Activated T-cell treated with anti-CD3 and anti-CD28 coated beads, Interleukin-2, amount 50 U/mL, for 24 hours (primary cell): ENCODE data around the gene PDGFA.

ENCODE experiments used
- DNase-seq: peaks from one replicate; pipeline ENCODE4 v3.0.0-alpha.2; 2020
- H3K27ac Mint-ChIP-seq: 2 replicates; pipeline ENCODE4 v1.8.0; 2020; ENCODE audit warnings: mild to moderate bottlenecking, mixed read lengths
- H3K27me3 Mint-ChIP-seq: 2 replicates; pipeline ENCODE4 v1.8.0; 2020; ENCODE audit warnings: mixed read lengths
- H3K36me3 Mint-ChIP-seq: 2 replicates; pipeline ENCODE4 v1.8.0; 2020; ENCODE audit warnings: low read depth, mixed read lengths
- H3K4me1 Mint-ChIP-seq: 2 replicates; pipeline ENCODE4 v1.8.0; 2020; ENCODE audit warnings: low read depth, mixed read lengths
- H3K4me3 Mint-ChIP-seq: 2 replicates; pipeline ENCODE4 v1.8.0; 2020; ENCODE audit warnings: mild to moderate bottlenecking, moderate library complexity, mixed read lengths
- H3K9me3 Mint-ChIP-seq: 2 replicates; pipeline ENCODE4 v1.8.0; 2020; ENCODE audit warnings: mixed read lengths

The PDGFA gene

DNA sequence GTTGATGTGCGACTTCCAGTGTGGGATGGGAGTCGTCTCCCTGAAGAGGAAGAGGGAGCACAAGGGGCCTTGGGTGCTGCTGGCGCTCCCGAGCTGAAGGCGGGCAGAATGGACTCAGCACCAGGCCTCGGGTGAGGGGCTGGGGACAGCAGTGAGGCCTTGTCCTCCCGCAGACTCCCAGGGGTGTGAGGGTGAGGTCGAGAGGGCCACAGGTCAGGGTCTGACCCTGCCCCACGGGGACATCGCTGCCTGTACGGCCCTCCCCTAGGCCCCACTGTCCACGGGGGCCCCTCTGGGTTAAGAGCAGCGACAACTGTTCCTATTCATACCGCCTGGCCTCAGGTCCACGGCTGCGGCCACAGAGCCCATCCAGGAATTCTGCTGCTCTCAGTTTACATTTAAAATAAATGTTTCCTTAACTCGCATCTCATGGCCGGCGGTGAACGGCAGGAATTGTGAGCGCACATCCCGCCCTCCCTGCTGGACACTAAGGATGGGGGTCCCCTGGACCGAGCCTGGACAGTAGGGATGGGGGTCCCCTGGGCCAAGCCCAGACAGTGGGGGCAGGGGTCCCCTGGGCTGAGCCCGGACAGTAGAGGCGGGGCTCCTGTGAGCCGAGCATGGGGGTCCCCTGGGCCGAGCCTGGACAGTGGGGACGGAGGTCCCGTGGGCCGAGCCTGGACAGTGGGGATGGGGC, 61.7 kb downstream of the PDGFA start:
- H3K9me3 Mint-ChIP-seq, result no peaks in the 10 kb centered on the region
- no peak overlapping the region for H3K4me3 Mint-ChIP-seq
- no peaks in the 10 kb centered on the region for H3K36me3 Mint-ChIP-seq
- no peaks in the 10 kb centered on the region for H3K27me3 Mint-ChIP-seq
- no peak overlapping the region for H3K27ac Mint-ChIP-seq
- no peaks in the 10 kb centered on the region for H3K4me1 Mint-ChIP-seq
- no peak for DNase-seq

DNA sequence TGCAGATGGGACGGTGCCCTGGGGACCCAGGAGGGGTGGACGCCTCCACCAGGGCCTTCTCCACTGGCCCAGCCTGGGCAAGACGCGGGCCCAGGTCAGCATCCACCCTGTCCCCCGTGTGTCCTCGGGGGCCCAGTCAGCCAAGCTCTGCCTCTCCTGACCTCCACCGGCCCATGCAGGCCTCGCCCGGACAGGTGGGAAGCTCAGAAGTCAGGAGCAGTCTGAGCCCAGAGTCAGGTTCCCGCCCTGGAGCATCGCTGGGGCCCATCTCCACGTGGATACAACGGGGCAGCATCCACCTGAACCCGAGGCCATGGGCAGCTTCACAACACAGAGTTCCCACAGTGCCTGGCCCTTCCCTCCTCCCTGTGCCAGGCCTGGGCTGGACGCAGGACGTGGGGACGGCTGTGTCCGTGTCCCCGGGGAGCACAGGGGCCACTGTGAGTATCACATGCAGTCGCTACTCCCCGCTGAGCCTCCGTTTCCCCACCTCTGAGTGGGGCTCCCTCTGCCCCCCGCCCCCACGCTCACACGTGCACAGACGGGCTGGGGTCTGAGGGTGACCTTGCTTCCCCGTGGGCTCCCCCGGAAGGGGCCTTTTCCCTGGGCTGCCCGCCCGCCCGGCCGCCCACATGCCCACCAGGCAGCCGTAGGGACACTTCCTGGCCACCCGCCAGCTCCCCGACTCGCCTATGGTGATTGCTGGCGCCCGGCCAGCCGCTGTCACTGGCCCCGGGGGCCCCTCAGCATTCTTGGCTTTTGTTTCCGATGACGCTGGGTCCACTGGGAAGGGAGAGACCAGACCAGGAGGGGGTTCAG, 64.3 kb downstream of the PDGFA start:
- H3K36me3 Mint-ChIP-seq, result no peaks in the 10 kb centered on the region
- H3K4me3 Mint-ChIP-seq, result no peak overlapping the region
- peaks cover 17% of the 10 kb centered on the region for H3K27me3 Mint-ChIP-seq
- no peak overlapping the region for H3K27ac Mint-ChIP-seq
- H3K4me1 Mint-ChIP-seq, result peaks cover 16% of the 10 kb centered on the region
- H3K9me3 Mint-ChIP-seq, result no peaks in the 10 kb centered on the region
- DNase-seq, result no peak

DNA sequence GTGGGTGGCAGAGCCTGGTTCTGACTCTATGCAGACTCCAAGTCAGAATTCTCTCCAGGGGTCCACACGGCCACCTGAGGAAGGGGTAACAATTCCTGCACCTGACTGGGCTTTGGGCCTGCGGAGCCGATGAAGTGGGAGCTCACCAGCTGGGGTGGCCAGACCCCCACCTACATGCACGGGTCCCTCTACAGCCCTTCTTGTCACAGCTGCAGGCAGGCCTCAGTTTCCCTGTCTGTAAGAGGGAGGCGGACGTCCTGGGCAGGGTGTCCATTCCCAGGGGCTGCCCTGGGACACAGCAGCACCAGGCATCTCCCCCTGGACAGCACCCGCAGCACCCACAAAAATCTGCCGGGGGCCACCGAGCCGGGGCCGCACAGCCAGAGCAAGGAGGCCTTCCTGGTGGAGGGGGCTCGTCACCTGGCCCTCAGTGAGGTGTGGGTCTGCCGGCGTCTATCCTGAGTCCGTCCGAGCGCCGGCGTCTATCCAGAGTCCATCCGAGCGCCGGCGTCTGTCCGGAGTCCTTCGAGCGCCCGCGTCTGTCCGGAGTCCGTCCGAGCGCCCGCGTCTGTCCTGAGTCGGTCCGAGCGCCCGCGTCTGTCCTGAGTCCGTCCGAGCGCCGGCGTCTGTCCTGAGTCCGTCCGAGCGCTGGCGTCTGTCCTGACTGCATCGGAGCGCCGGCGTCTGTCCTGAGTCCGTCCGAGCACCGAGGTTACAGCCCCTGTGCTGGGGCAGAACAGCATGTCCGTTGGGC, 65.1 kb downstream of the PDGFA start:
- no peaks in the 10 kb centered on the region for H3K9me3 Mint-ChIP-seq
- no peaks in the 10 kb centered on the region for H3K36me3 Mint-ChIP-seq
- no peak for DNase-seq
- peaks cover 17% of the 10 kb centered on the region for H3K27me3 Mint-ChIP-seq
- peaks cover 17% of the 10 kb centered on the region for H3K4me1 Mint-ChIP-seq
- H3K4me3 Mint-ChIP-seq, result no peak overlapping the region
- H3K27ac Mint-ChIP-seq, result no peak overlapping the region

DNA sequence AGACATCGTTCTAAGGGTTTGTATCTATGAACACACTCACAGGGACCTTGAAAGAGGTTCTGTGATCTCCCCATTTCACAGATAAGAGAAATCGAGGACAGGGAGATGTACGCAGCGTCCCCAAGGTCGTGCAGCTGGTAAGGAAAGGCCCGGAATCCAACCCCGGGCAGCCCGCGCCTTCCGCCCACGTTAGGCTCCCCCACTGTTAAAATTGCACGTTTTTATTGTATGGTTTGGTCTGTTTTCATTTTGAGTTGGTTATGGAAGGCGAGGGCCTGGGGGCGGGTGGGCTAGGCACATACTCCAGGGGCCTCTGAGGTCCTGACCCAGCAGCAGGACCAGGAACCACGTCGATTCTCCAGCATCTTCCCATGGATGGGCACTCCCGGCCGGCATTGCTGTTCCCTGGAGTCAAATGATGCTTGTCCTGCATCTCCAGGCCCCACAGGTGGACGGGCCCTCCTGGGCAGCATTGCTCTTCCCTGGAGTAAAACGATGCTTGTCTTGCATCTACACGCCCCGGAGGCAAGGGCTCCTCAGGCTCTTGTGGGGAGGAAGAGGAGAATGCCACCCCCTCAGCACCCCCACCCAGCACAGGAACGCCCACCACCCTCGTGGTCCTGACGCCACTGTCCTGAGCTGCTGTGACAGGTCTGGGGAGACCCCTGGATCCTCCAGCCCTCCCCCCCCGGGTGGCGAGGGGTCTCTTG, 65.9 kb downstream of the PDGFA start:
- Mint-ChIP-seq H3K27ac (no peak overlapping the region), H3K36me3 (no peaks in the 10 kb centered on the region), H3K27me3 (peaks cover 17% of the 10 kb centered on the region), H3K4me3 (no peak overlapping the region), H3K4me1 (peaks cover 18% of the 10 kb centered on the region), H3K9me3 (no peaks in the 10 kb centered on the region)
- no peak for DNase-seq

DNA sequence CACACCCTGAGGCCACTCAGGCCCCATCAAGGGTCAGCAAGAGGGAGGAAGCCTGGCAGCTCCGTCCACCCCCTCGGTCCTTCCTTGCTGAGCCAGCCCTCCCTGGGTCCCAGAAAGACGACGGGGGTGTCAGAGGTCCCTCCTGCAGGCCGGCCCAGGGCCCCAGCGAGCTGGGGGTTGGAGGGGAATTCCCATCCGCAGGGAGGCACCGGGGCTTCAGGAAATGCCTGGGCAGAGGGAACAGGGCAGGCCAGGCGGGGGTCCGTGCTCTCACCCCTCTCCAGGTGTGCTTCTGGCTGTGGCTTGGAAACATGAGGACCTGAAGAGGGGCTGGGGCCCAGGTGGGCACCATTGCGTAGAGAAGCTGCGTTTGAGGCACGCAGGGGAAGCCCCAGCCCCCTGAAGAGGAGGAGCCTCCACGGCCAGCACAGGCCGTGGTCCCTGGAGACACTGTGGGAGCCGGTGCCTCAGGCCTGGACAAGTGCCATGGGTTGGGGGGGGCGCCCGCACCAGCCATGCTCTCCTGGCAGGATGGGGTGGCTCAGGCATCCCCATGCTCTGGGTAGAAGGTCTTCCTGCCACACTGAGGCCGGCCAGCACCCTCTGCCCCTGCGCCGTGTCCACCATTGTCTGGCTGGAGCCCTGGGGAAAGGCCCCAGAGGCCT, 66.7 kb downstream of the PDGFA start:
- H3K4me1 Mint-ChIP-seq, result peaks cover 18% of the 10 kb centered on the region
- H3K9me3 Mint-ChIP-seq, result no peaks in the 10 kb centered on the region
- H3K27ac Mint-ChIP-seq, result no peak overlapping the region
- H3K36me3 Mint-ChIP-seq, result no peaks in the 10 kb centered on the region
- H3K4me3 Mint-ChIP-seq, result no peak overlapping the region
- H3K27me3 Mint-ChIP-seq, result peaks cover 17% of the 10 kb centered on the region
- no peak for DNase-seq

DNA sequence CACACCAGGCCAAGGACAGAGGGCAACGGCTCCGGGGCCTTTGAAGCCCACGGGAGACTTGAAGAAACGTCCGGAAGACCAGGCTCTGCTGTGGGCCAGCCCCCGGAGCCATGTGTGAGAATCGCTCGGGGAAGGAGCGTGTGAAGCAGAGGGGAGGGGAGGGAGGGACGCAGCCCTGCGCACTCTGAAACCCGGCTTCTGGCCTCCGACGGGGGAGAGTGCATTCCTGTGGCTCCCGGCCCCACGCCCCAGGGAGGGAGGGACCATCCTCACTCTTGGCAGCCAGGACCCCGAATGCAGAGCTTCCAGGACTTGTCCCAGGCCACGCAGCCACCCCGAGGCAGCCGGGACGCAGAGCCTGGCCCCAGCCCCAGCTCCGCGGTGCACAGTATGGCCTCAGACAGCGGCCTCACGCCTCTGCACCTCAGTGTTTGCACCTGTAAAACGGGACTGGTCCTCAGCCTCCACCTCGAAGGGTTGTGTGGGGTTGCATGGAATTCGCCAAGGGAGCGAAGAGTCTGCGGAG, 67.4 kb downstream of the PDGFA start:
- H3K4me1 Mint-ChIP-seq, result peaks cover 18% of the 10 kb centered on the region
- H3K4me3 Mint-ChIP-seq, result no peak overlapping the region
- DNase-seq, result no peak
- H3K27ac Mint-ChIP-seq, result no peak overlapping the region
- H3K27me3 Mint-ChIP-seq, result peaks cover 17% of the 10 kb centered on the region
- no peaks in the 10 kb centered on the region for H3K36me3 Mint-ChIP-seq
- H3K9me3 Mint-ChIP-seq, result no peaks in the 10 kb centered on the region

DNA sequence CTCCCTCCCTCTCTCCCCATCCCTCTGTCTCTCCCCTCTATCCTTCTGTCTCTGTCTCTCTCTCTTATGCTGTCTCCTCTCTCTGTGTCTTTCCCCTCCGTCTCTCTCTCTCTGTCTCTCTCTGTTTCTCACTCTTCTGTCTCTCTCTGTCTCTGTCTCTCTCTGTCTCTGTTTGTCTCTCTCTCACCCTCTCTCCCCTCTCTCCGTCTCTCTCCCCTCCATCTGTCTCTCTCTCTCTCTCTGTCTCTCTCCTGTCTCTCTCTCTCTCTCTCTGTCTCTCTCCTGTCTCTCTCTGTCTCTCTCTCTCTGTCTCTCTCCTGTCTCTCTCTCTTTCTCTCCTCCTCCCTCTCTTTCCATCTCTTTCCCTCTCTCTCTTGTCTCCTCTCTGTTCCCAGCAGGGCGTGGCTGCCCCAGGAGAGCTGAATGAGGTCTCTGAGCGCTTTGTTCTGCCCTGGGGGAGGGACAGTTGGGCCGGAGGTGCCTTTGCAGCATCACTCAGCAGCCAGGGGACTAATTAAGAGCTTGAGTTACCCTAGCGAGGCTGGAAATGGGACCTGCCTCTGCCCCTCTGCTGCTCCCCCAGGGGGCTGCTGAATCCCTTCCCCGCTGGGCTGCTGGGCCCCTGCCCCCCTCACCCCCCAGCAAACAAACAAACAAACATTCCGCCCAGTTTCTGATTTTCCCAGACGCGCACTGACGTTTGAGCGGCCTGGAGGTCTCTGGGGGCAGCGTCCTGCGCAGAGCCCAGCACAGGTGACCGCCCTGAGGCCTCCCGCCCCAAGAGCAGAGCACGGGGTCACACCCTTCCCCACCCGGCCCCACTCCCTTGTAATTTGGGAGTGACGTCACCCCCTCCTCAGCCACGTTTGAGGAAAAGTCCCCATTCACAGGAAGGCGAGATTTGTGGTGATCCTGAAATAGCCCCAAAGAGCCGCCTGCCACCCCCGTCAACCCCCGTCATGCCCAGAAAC, 68.1 kb downstream of the PDGFA start:
- Mint-ChIP-seq H3K27ac (peak overlapping the region; percentile 32), H3K36me3 (no peaks in the 10 kb centered on the region), H3K4me3 (no peak overlapping the region), H3K9me3 (no peaks in the 10 kb centered on the region), H3K27me3 (peaks cover 17% of the 10 kb centered on the region), H3K4me1 (peaks cover 18% of the 10 kb centered on the region)
- no peak for DNase-seq

DNA sequence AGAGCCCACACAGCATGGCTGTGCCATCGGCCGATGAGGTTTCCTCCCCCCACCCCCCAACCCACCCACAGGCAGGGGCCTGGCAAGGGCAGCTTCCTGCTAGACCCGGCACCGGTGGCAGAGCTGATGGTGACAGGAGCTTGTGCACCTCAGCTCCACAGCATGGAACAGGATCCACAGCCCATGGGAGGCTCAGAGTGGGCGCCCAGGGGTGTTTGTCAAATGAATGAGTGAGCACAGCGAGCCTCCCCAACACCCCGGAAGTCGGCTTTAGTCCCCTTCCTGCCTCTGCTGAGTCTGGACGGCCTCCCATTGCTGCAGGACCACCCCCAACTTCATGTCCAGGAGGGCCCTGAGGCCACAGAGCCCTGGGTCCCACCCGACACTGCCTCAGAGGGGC, 68.9 kb downstream of the PDGFA start:
- Mint-ChIP-seq H3K9me3 (no peaks in the 10 kb centered on the region), H3K27ac (peak overlapping the region; percentile 32), H3K36me3 (no peaks in the 10 kb centered on the region), H3K27me3 (peaks cover 17% of the 10 kb centered on the region), H3K4me1 (peaks cover 18% of the 10 kb centered on the region), H3K4me3 (peak overlapping the region; percentile 12)
- peak; percentile 52 for DNase-seq

DNA sequence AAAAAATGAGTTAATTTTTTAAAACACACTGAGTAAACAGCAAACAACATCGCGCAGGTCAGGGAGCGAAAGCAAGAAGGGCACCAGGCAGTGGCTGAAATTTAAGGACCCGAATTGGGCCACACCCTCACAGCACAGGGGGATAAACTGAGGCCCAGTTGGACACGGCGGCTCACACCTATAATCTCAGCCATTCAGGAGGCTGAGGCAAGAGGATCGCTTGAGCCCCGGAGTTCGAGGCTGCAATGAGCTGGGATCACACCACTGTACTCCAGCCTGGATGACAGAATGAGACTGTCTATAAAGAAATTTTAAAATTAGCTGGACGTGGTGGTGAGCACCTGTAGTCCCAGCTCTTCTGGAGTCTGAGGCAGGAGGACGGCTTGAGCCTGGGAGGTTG, 69.6 kb downstream of the PDGFA start:
- Mint-ChIP-seq H3K4me1 (peaks cover 18% of the 10 kb centered on the region), H3K9me3 (no peaks in the 10 kb centered on the region), H3K27me3 (peaks cover 17% of the 10 kb centered on the region), H3K36me3 (no peaks in the 10 kb centered on the region), H3K4me3 (no peak overlapping the region), H3K27ac (no peak overlapping the region)
- DNase-seq, result no peak

DNA sequence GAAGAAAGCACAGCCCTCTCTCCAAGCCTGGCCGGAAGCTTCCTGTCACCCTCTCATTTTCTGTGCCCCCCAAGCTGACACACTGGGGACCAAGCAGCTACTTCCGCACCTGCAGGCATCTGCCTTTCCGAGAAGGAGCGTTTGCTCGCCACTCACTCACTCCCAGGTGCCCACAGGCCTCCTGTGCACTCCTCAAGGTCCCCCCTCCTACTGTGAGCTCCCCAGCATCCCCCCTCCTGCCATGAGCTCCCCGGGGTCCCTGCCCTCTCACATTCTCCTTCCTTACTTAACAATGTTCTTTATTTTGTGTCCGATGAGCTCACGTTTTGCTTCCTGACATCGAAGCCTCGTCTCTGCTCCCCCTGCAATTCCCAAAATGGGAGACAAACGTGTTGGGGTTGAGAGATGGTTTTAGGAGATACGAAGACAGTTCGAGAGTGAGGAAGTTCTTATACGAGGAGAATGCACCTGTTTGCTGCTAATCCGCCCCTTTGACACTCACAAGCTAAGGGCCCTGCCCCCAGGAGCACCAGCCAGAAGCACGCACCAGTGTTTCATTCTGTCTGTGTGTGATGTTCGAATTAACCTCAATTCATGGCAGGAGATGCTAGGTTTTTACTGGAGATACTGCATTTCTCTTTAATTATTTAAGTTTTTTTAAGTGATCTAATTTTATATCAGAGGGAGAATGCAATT, 70.2 kb downstream of the PDGFA start:
- Mint-ChIP-seq H3K27ac (peak overlapping the region; percentile 30), H3K4me3 (no peak overlapping the region), H3K9me3 (no peaks in the 10 kb centered on the region), H3K36me3 (no peaks in the 10 kb centered on the region), H3K27me3 (peaks cover 17% of the 10 kb centered on the region), H3K4me1 (peaks cover 18% of the 10 kb centered on the region)
- DNase-seq, result no peak

DNA sequence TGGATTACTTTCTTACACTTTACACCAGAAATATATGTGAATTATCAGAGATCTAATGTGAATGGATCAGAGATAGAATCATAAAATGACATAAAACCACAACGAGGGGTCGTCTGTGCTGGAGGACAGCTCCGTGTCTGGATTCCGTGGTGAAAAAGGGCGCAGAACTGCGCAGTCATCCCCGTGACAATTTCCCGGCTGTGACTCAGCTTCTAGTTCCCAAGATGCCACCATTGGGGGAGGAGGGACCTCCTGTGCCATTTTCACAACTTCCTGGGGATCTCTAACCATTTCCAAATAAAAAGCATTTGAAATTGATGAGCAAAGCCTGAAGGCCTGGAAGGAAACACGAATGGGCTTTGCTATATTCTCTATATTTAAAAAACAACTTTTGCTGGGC, 72.1 kb downstream of the PDGFA start:
- Mint-ChIP-seq H3K4me3 (no peak overlapping the region), H3K9me3 (no peaks in the 10 kb centered on the region), H3K27ac (no peak overlapping the region), H3K27me3 (peaks cover 15% of the 10 kb centered on the region), H3K36me3 (no peaks in the 10 kb centered on the region), H3K4me1 (peaks cover 17% of the 10 kb centered on the region)
- no peak for DNase-seq
